IMR-90 (cell line): ENCODE measurements around the gene C19orf85. TPM values are rescaled to one million over a fixed set of nuclear protein-coding genes. Genes with fewer than 3 reads are reported as not detected.

Source experiments
- ATAC-seq: fragments of 200-7000 bp; cut with Tn5 transposase; 2 replicates; pipeline ENCODE4 v1.9.1; 2020; ENCODE audit warnings: low read depth, mild to moderate bottlenecking, moderate library complexity
- BruUV-seq: library from RNA; stranded (reverse); fragments of 400-500 nt; replicated peaks from 2 replicates; lab custom pipeline; 2021; lab: Mats Ljungman, UMichigan
- CTCF ChIA-PET: fragments of 300-600 bp; formaldehyde crosslinking; extraction: SDS; loops from one replicate; lab custom pipeline; 2021; ENCODE audit warnings: antibody characterized with exemption; lab: Yijun Ruan, JAX
- POLR2A ChIA-PET: fragments of 300-600 bp; sonication (Branson Sonifier 250); formaldehyde crosslinking; loops from one replicate; lab custom pipeline; 2022; ENCODE audit warnings: antibody characterized with exemption; ENCODE audit not compliant: unreplicated experiment; lab: Charles Lee
- DNase-seq: peaks from one replicate; pipeline ENCODE4 v3.0.0; 2013
- H2AFZ ChIP-seq: replicated peaks from 2 replicates; pipeline ENCODE3; 2013; ENCODE audit warnings: low read length, mild to moderate bottlenecking; ENCODE audit not compliant: poor library complexity
- H2AK5ac ChIP-seq: 2 replicates; pipeline ENCODE4 v1.6.1; 2013; ENCODE audit warnings: low read depth, low read length, inconsistent platforms
- H2AK9ac ChIP-seq: replicated peaks from 2 replicates; pipeline ENCODE3; 2013; ENCODE audit warnings: mild to moderate bottlenecking, low read depth, low read length, moderate library complexity; ENCODE audit not compliant: poor library complexity
- H2BK120ac ChIP-seq: 2 replicates; pipeline ENCODE4 v1.6.1; 2013; ENCODE audit warnings: low read depth, low read length, inconsistent platforms
- H2BK15ac ChIP-seq: 3 replicates; pipeline ENCODE4 v1.6.1; 2013; ENCODE audit warnings: low read depth, low read length, inconsistent platforms
- H2BK20ac ChIP-seq: 2 replicates; pipeline ENCODE4 v1.6.1; 2013; ENCODE audit warnings: low read depth, mild to moderate bottlenecking, inconsistent platforms, low read length, moderate library complexity
- H2BK5ac ChIP-seq: 2 replicates; pipeline ENCODE4 v1.6.1; 2013; ENCODE audit warnings: mild to moderate bottlenecking, low read depth, low read length, inconsistent platforms; ENCODE audit not compliant: poor library complexity, severe bottlenecking
- H3K14ac ChIP-seq: replicated peaks from 2 replicates; pipeline ENCODE4 v1.6.1; 2013; ENCODE audit warnings: low read depth, low read length, inconsistent platforms
- H3K18ac ChIP-seq: 2 replicates; pipeline ENCODE4 v1.6.1; 2013; ENCODE audit warnings: low read depth, low read length, control low read depth
- H3K23ac ChIP-seq: 2 replicates; pipeline ENCODE4 v1.6.1; 2013; ENCODE audit warnings: low read depth, low read length, inconsistent platforms
- H3K27ac ChIP-seq: 2 replicates; pipeline ENCODE4 v1.5.1; 2013; ENCODE audit warnings: mild to moderate bottlenecking, control low read depth, low read length; ENCODE audit not compliant: insufficient read depth
- H3K27me3 ChIP-seq: 2 replicates; pipeline ENCODE4 v1.6.1; 2013; ENCODE audit warnings: low read length; ENCODE audit not compliant: control insufficient read depth, insufficient read depth
- H3K36me3 ChIP-seq: 2 replicates; pipeline ENCODE4 v1.6.1; 2013; ENCODE audit warnings: low read length, mixed read lengths; ENCODE audit not compliant: control insufficient read depth, insufficient read depth
- H3K4ac ChIP-seq: 2 replicates; pipeline ENCODE4 v1.6.1; 2013; ENCODE audit warnings: low read depth, low read length, inconsistent platforms
- H3K4me1 ChIP-seq: 2 replicates; pipeline ENCODE4 v1.6.1; 2013; ENCODE audit warnings: low read length, mixed read lengths; ENCODE audit not compliant: control insufficient read depth, insufficient read depth
- H3K4me2 ChIP-seq: 2 replicates; pipeline ENCODE4 v1.6.1; 2013; ENCODE audit warnings: low read depth, mild to moderate bottlenecking, control low read depth, low read length, moderate library complexity
- H3K4me3 ChIP-seq: 2 replicates; pipeline ENCODE4 v1.5.1; 2013; ENCODE audit warnings: low read depth, mild to moderate bottlenecking, control low read depth, low read length, moderate library complexity; ENCODE audit not compliant: insufficient read depth
- H3K56ac ChIP-seq: 2 replicates; pipeline ENCODE4 v1.6.1; 2013; ENCODE audit warnings: low read length, inconsistent platforms; ENCODE audit not compliant: insufficient read depth; ENCODE audit errors: extremely low read depth
- H3K79me1 ChIP-seq, 2 experiments: 2 replicates each; pipeline ENCODE4 v1.6.1; 2013; ENCODE audit warnings: low read length in 2 of 2, inconsistent platforms in 1 of 2, low read depth in 1 of 2
- H3K9ac ChIP-seq: 2 replicates; pipeline ENCODE4 v1.6.1; 2013; ENCODE audit warnings: low read depth, low read length, control low read depth
- H3K9me1 ChIP-seq: 2 replicates; pipeline ENCODE4 v1.6.1; 2013; ENCODE audit warnings: low read length, inconsistent platforms; ENCODE audit not compliant: insufficient read depth
- H3K9me3 ChIP-seq: 2 replicates; pipeline ENCODE4 v1.6.1; 2013; ENCODE audit warnings: low read length; ENCODE audit not compliant: control insufficient read depth, insufficient read depth
- H4K20me1 ChIP-seq: 2 replicates; pipeline ENCODE4 v1.6.1; 2013; ENCODE audit warnings: low read length, inconsistent platforms; ENCODE audit not compliant: insufficient read depth
- H4K5ac ChIP-seq: 2 replicates; pipeline ENCODE4 v1.6.1; 2013; ENCODE audit warnings: mild to moderate bottlenecking, low read depth, low read length, control low read depth
- H4K8ac ChIP-seq, 2 experiments: 2 replicates each; pipeline ENCODE4 v1.6.1; 2013; ENCODE audit warnings: low read depth in 2 of 2, low read length in 2 of 2, control low read depth in 1 of 2, inconsistent platforms in 1 of 2
- H4K91ac ChIP-seq: 2 replicates; pipeline ENCODE4 v1.6.1; 2013; ENCODE audit warnings: low read depth, low read length, inconsistent platforms; ENCODE audit not compliant: insufficient read depth
- CEBPB ChIP-seq: IDR thresholded peaks from 2 replicates; pipeline ENCODE4 v1.6.1; 2012; ENCODE audit warnings: low read depth, low read length, improper control_type of control experiment
- CHD1 ChIP-seq: IDR thresholded peaks from 2 replicates; pipeline ENCODE4 v1.6.1; 2012; ENCODE audit warnings: low read depth, low read length, improper control_type of control experiment
- FOS ChIP-seq: fragments of 150-350 bp; IDR thresholded peaks from 2 replicates; pipeline ENCODE4 v1.6.1; 2016; ENCODE audit warnings: low read depth, low read length
- MAFK ChIP-seq: IDR thresholded peaks from 2 replicates; pipeline ENCODE4 v1.6.1; 2012; ENCODE audit warnings: low read depth, low read length, improper control_type of control experiment
- MAZ ChIP-seq: IDR thresholded peaks from 2 replicates; pipeline ENCODE4 v1.6.1; 2012; ENCODE audit warnings: low read depth, mild to moderate bottlenecking, low read length, improper control_type of control experiment, moderate library complexity, borderline replicate concordance
- MXI1 ChIP-seq: IDR thresholded peaks from 2 replicates; pipeline ENCODE4 v1.6.1; 2012; ENCODE audit warnings: low read depth, mild to moderate bottlenecking, low read length, moderate library complexity, borderline replicate concordance
- NFE2L2 ChIP-seq: fragments of 150-350 bp; IDR thresholded peaks from 2 replicates; pipeline ENCODE4 v1.6.1; 2016; ENCODE audit warnings: low read depth, mild to moderate bottlenecking, low read length
- POLR2A ChIP-seq: IDR thresholded peaks from 2 replicates; pipeline ENCODE4 v1.6.1; 2012; ENCODE audit warnings: mild to moderate bottlenecking, low read depth, low read length
- RAD21 ChIP-seq: IDR thresholded peaks from 2 replicates; pipeline ENCODE4 v1.6.1; 2012; ENCODE audit warnings: low read length, improper control_type of control experiment
- RFX5 ChIP-seq: IDR thresholded peaks from 2 replicates; pipeline ENCODE4 v1.8.0; 2012; ENCODE audit warnings: low read depth, mild to moderate bottlenecking, low read length, moderate library complexity
- SMC3 ChIP-seq: fragments of 150-350 bp; IDR thresholded peaks from 2 replicates; pipeline ENCODE4 v1.6.1; 2016; ENCODE audit warnings: low read depth, mild to moderate bottlenecking, antibody characterized with exemption, low read length, moderate library complexity
- WGBS, 2 experiments: methylation state at CpG; one replicate each; pipeline versions ENCODE4 v1.1.5 to v1.1.7; 2013; ENCODE audit warnings: missing lambda C conversion rate in 2 of 2; ENCODE audit not compliant: insufficient read length in 1 of 2; ENCODE audit errors: extremely low coverage in 2 of 2; 5-methylcytosine and 5-hydroxymethylcytosine counted together
- dilution Hi-C: fragments of 300-500 bp; cut with HindIII; formaldehyde crosslinking; loops from one replicate; pipeline ENCODE4 v1.14.3; 2018; ENCODE audit warnings: low sequenced_read_pairs; ENCODE audit not compliant: unreplicated experiment
- in situ Hi-C: fragments of 300-500 bp; cut with MboI; formaldehyde crosslinking; loops from 3 replicates; pipeline ENCODE4 v1.14.3; 2019; ENCODE audit warnings: low sequenced_read_pairs, inconsistent platforms, mixed read lengths
- intact Hi-C: fragments of 100-400 bp; cut with micrococcal nuclease; formaldehyde crosslinking; loops from 2 replicates; pipeline ENCODE4 v1.10.0; 2022
- polyA plus RNA-seq, 3 experiments: library from polyadenylated mRNA; depleted of rRNA; stranded (reverse); fragments of >200 nt; gene quantifications; 2 replicates each; pipeline ENCODE4 v1.2.3, GENCODE V29; 2012; ENCODE audit warnings: low replicate concordance in 1 of 3
- total RNA-seq: library from RNA; depleted of rRNA; stranded (reverse); fragments of >200 nt; gene quantifications from 2 replicates; pipeline ENCODE4 v1.2.3, GENCODE V29; 2012
- TF ChIP-seq, protein P1 (sequence below): fragments of 150-350 bp; IDR thresholded peaks from 2 replicates; pipeline ENCODE4 v1.6.1; 2016; ENCODE audit warnings: low read depth, mild to moderate bottlenecking, low read length, moderate library complexity, borderline replicate concordance
- TF ChIP-seq, protein P2 (sequence below): conservative IDR thresholded peaks from 2 replicates; pipeline ENCODE4 v1.5.1; 2012; ENCODE audit warnings: mild to moderate bottlenecking, low read depth, low read length, improper control_type of control experiment

Gene C19orf85
- total and polyA plus RNA-seq, 2 of the 4 experiments (the other 2 are of a cell fraction): not detected

DNA sequence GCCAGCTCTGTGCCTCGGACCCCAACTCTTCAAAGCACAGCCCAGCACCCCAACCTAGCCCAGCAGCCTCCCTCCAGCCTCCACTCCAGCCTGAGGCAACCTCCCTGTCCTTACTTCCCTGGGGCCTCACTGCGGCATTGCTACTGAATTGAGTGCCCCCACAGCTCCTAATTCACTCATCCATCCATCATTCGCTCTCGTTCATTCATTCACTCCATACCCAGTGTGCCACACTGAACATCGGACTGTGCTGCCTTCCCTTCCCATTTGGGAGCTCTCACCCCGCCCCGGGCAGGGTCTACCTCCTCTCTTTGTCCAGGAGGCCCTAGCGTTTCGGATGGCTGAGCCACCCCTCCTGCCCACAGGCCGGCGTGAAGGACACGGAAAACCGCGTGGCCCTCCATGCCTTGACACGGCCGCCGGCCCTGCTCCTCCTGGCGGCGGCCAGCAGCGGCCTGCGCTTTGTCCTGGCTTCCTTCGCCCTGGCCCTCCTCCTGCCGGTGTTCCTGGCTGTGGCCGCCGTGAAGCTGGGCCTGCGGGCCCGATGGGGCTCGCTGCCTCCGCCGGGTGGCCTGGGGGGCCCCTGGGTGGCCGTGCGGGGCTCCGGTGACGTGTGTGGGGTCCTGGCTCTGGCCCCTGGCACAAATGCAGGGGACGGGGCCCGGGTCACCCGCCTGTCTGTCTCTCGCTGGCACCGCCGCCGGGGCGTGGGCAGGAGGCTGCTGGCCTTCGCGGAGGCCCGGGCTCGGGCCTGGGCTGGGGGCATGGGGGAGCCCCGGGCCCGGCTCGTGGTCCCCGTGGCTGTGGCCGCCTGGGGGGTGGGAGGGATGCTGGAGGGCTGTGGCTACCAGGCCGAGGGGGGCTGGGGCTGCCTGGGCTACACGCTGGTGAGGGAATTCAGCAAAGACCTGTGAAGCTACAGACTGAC lies 21.8 kb upstream of the C19orf85 start:
- Histone ChIP-seq H2BK5ac (peak overlapping the region; percentile 90), H2AFZ (peak overlapping the region; percentile 76), H2BK120ac (peak overlapping the region; percentile 58; the same call in 1 of the 2 replicates), H3K9me3 (no peaks in the 10 kb centered on the region), H3K18ac (peak overlapping the region; percentile 44; the same call in 1 of the 2 replicates), H3K27ac (peak overlapping the region; percentile 89), H4K8ac (peak overlapping the region; percentile 74 to 90; a peak in 2 of 4 replicates), H3K9me1 (0 out of 2 replicates have a peak, but pooled peaks cover 4% of the 10 kb centered on the region), H3K27me3 (no peaks in the 10 kb centered on the region), H2BK20ac (no peak overlapping the region), H3K4ac (peak overlapping the region; percentile 82), H3K4me1 (peaks cover 30% of the 10 kb centered on the region), H3K36me3 (peaks cover 10% of the 10 kb centered on the region; the same call in 1 of the 2 replicates), H3K23ac (peak overlapping the region; percentile 24), H4K20me1 (0 out of 2 replicates have a peak, but pooled peaks cover 4% of the 10 kb centered on the region), H3K4me2 (peak overlapping the region; percentile 66), H3K14ac (peak overlapping the region; percentile 63; the same call in 1 of the 2 replicates), H2BK15ac (no peak overlapping the region), H4K91ac (peak overlapping the region; percentile 62), H4K5ac (peak overlapping the region; percentile 49), H3K9ac (peak overlapping the region; percentile 51), H3K79me1 (peaks cover 5 to 36% of the 10 kb centered on the region in 2 experiments), H3K4me3 (no peak overlapping the region), H2AK9ac (peak overlapping the region; percentile 99), H3K56ac (no peak overlapping the region), H2AK5ac (peak overlapping the region; percentile 85)
- intact Hi-C loops (no loop called here), in situ Hi-C loops (loop anchor here (25.0 kb wide), 1 partner anchor 1024 kb away; the partner anchor contains the start of genes CDC42EP5 and LENG9), dilution Hi-C loops (no loop called here)
- WGBS, 2 experiments: 83% methylated on average over 40 of the region's 53 CpGs; no CpG with 5 or more reads in 1 of the 2 experiments
- no TSS peak for BruUV-seq
- ChIA-PET POLR2A (interaction anchor here (2.2 kb wide), 1 partner anchor 10 kb away, joined by 8 read pairs; the partner anchor contains the start of gene ZNF628), CTCF (interaction anchor here (1.1 kb wide), 1 partner anchor 17 kb away, joined by 6 read pairs; no protein-coding TSS in a partner anchor)
- DNase-seq: no peak
- ATAC-seq: no peak
- TF ChIP-seq RAD21 (no peak), MXI1 (no peak), POLR2A (no peak; the same call in 1 of the 2 replicates), CHD1 (no peak), MAFK (no peak), NFE2L2 (no peak), SMC3 (no peak), MAZ (no peak), FOS (no peak), RFX5 (no peak), CEBPB (no peak)
- TF ChIP-seq, protein P1, sequence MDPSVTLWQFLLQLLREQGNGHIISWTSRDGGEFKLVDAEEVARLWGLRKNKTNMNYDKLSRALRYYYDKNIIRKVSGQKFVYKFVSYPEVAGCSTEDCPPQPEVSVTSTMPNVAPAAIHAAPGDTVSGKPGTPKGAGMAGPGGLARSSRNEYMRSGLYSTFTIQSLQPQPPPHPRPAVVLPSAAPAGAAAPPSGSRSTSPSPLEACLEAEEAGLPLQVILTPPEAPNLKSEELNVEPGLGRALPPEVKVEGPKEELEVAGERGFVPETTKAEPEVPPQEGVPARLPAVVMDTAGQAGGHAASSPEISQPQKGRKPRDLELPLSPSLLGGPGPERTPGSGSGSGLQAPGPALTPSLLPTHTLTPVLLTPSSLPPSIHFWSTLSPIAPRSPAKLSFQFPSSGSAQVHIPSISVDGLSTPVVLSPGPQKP: no peak
- TF ChIP-seq, protein P2, sequence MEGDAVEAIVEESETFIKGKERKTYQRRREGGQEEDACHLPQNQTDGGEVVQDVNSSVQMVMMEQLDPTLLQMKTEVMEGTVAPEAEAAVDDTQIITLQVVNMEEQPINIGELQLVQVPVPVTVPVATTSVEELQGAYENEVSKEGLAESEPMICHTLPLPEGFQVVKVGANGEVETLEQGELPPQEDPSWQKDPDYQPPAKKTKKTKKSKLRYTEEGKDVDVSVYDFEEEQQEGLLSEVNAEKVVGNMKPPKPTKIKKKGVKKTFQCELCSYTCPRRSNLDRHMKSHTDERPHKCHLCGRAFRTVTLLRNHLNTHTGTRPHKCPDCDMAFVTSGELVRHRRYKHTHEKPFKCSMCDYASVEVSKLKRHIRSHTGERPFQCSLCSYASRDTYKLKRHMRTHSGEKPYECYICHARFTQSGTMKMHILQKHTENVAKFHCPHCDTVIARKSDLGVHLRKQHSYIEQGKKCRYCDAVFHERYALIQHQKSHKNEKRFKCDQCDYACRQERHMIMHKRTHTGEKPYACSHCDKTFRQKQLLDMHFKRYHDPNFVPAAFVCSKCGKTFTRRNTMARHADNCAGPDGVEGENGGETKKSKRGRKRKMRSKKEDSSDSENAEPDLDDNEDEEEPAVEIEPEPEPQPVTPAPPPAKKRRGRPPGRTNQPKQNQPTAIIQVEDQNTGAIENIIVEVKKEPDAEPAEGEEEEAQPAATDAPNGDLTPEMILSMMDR: no peak
